ENCODE measurements around the gene CDNF.

CDNF gene

GRCh38 chr10:14810969-14811953 lies 26.6 kb downstream of the CDNF start:
- Histone ChIP-seq H4K20me1 (ENCODE audit: insufficient read depth, low read length) (no peaks in the 10 kb centered on the region), H3K9me2 (ENCODE audit: low read depth, low read length) (no peaks in the 10 kb centered on the region), H3K27ac (ENCODE audit: low read depth, low read length, poor library complexity, severe bottlenecking) (peak overlapping the region; percentile 32), H3K4me2 (ENCODE audit: low read length) (no peak overlapping the region), H3K36me3 (ENCODE audit: insufficient read depth, low read length) (no peaks in the 10 kb centered on the region), H3K79me2 (ENCODE audit: insufficient read depth, low read length) (no peaks in the 10 kb centered on the region), H3K9ac (ENCODE audit: low read length) (no peak overlapping the region), H2AFZ (ENCODE audit: low read length) (no peak overlapping the region; the same call in 1 of the 2 replicates), H3K4me1 (ENCODE audit: insufficient read depth, low read length, severe bottlenecking) (peaks cover 29% of the 10 kb centered on the region), H3K27me3 (ENCODE audit: insufficient read depth, low read length) (no peaks in the 10 kb centered on the region), H3K9me3 (ENCODE audit: low read length) (0 out of 2 replicates have a peak, but pooled peaks cover 3% of the 10 kb centered on the region), H3F3A (ENCODE audit: insufficient read depth, low read length) (no peaks in the 10 kb centered on the region), H3K4me3 (ENCODE audit: low read depth, low read length, poor library complexity, severe bottlenecking) (no peak overlapping the region)
- no peak for TF ChIP-seq CTCF (IDR thresholded peaks at IDR 0.05; ENCODE audit: low read length)
- no peak for TF ChIP-seq EZH2 (IDR thresholded peaks at IDR 0.05; ENCODE audit: borderline replicate concordance, low read length)

GRCh38 chr10:14806318-14806717 lies 31.5 kb downstream of the CDNF start:
- Histone ChIP-seq H3K4me2 (ENCODE audit: low read length) (no peak overlapping the region), H3K79me2 (ENCODE audit: insufficient read depth, low read length) (no peaks in the 10 kb centered on the region), H3K27ac (ENCODE audit: low read depth, low read length, poor library complexity, severe bottlenecking) (no peak overlapping the region), H3F3A (ENCODE audit: insufficient read depth, low read length) (no peaks in the 10 kb centered on the region), H3K9ac (ENCODE audit: low read length) (no peak overlapping the region), H4K20me1 (ENCODE audit: insufficient read depth, low read length) (no peaks in the 10 kb centered on the region), H3K36me3 (ENCODE audit: insufficient read depth, low read length) (no peaks in the 10 kb centered on the region), H3K27me3 (ENCODE audit: insufficient read depth, low read length) (no peaks in the 10 kb centered on the region), H3K4me1 (ENCODE audit: insufficient read depth, low read length, severe bottlenecking) (peaks cover 19% of the 10 kb centered on the region), H3K4me3 (ENCODE audit: low read depth, low read length, poor library complexity, severe bottlenecking) (no peak overlapping the region), H3K9me2 (ENCODE audit: low read depth, low read length) (no peaks in the 10 kb centered on the region), H2AFZ (ENCODE audit: low read length) (no peak overlapping the region), H3K9me3 (ENCODE audit: low read length) (no peaks in the 10 kb centered on the region)
- TF ChIP-seq CTCF (IDR thresholded peaks at IDR 0.05; ENCODE audit: low read length): no peak

GRCh38 chr10:14803827-14804226 lies 34.0 kb downstream of the CDNF start:
- no peaks in the 10 kb centered on the region for H3K36me3 ChIP-seq (ENCODE audit: insufficient read depth, low read length)
- H3F3A ChIP-seq (ENCODE audit: insufficient read depth, low read length): no peaks in the 10 kb centered on the region
- no peak overlapping the region for H3K9ac ChIP-seq (ENCODE audit: low read length)
- H3K27ac ChIP-seq (ENCODE audit: low read depth, low read length, poor library complexity, severe bottlenecking): no peak overlapping the region
- no peaks in the 10 kb centered on the region for H3K79me2 ChIP-seq (ENCODE audit: insufficient read depth, low read length)
- no peaks in the 10 kb centered on the region for H3K9me2 ChIP-seq (ENCODE audit: low read depth, low read length)
- no peaks in the 10 kb centered on the region for H4K20me1 ChIP-seq (ENCODE audit: insufficient read depth, low read length)
- H3K9me3 ChIP-seq (ENCODE audit: low read length): no peaks in the 10 kb centered on the region
- H2AFZ ChIP-seq (ENCODE audit: low read length): no peak overlapping the region
- H3K4me3 ChIP-seq (ENCODE audit: low read depth, low read length, poor library complexity, severe bottlenecking): no peak overlapping the region
- no peaks in the 10 kb centered on the region for H3K27me3 ChIP-seq (ENCODE audit: insufficient read depth, low read length)
- H3K4me2 ChIP-seq (ENCODE audit: low read length): no peak overlapping the region
- TF ChIP-seq EZH2 (IDR thresholded peaks at IDR 0.05; ENCODE audit: borderline replicate concordance, low read length) (no peak), CTCF (IDR thresholded peaks at IDR 0.05; ENCODE audit: low read length) (no peak)
- peaks cover 13% of the 10 kb centered on the region for H3K4me1 ChIP-seq (ENCODE audit: insufficient read depth, low read length, severe bottlenecking)

Data from OCI-LY1 (cell line).